Colon (tissue), 2 donors: ENCODE results near the gene CST6.
A peak's percentile ranks its signal among the peaks of the same experiment; 100 is the strongest.
"Not testable (repeated sequence)": the region's sequence is repeated elsewhere in the genome, so short reads cannot be mapped to it uniquely, and the experiment has no call there.

Experiments used
- FAIRE-seq: peaks from 2 replicates; lab custom pipeline; 2012; peaks lifted over from hg19 to GRCh38; lab: Jason Lieb, UNC
- donor health status: control.
- donor health status: control.

CST6 gene

DNA sequence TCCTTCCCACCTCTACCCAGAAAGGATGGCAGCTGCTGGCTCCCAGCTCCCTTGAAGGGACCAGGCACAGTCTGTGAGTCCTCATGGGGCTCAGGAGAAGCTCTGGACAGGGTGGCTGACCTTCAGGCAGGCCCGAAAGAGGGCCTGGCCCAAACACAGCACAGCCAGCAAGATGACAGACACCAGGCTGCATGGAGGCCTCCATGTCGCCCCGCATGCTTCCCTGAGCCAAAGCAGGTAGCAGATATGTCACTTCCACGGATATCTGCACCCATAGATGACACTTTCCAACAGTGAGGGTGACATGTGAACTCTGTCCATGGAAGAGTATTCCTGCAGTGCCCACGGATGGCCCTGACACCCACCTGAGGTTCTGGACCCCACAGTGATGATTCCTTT lies 28.2 kb upstream of the CST6 start:
- no peak for FAIRE-seq

DNA sequence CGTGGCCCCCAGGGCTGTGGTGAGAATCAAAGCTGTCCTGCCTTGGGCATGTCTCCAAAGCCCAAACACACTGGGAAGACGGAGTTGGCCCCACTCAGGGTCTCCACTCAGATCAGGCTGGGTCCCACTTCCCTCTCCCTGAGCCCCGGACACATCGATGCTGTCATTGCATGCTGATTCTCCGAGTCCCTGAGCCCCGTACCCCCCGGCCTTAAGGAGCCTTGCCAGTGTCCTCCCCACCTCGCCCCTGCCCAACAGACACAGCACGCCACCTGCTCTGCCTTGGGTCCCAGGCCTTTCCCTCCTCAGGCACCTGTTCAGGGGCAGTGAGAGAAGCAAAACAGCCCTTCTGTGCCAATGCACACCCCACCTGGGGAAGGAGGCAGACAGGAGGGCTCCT lies 24.5 kb upstream of the CST6 start:
- no peak for FAIRE-seq

DNA sequence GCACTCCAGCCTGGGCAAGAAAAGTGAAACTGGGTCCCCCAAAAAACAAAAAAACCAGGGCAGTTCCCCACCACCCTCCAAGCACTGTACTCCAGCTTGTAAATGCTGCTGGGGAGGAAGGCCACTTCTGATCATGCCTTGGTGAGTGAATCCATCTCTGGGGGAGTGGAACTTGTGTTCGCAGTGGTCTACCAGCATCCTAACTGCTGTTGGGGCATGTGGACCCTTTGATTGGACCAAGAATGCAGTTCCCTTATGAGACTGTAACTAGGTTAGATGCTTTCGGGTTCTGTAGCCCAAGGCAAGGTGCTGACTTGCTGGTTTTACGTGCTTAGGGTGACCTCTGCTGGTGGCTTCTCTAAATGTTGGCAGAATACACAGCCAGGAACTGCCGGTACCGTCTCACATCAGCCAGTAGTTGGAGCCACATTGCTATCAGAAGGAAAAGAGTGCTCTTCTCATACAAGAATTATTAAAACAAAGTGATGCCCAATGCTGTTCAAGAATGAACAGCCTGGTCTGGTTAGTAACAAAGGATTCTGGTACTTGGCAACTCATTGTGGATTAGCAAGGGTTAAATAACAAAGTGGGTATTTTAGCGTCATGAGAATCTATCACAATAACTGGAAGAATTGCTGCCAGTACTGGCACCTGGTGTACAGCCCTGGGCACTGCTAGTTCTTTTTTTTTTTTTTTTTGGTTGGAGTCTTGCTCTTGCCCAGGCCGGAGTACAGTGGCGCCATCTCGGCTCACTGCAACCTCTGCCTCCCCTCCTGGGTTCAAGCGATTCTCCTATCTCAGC lies 22.8 kb upstream of the CST6 start:
- peak; percentile 83 for FAIRE-seq

DNA sequence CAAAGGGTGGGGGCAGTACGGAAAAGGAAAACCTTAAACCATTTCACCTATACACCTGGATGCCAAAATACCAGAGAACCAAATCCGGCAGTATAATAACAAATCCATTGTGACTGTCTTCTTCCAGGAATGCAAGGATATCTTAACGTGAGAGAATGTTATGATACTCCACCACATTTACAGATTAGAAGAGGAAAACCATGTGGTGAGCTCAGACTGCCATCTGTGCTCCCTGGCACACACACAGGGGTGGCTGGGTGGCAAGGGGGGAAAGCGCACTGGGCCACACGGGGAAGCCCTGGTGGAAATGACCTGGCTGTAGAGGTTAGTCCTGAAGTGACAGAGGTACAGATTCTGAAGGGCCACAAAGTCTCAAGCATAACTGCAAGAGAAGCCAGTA lies 19.8 kb upstream of the CST6 start:
- no peak for FAIRE-seq

DNA sequence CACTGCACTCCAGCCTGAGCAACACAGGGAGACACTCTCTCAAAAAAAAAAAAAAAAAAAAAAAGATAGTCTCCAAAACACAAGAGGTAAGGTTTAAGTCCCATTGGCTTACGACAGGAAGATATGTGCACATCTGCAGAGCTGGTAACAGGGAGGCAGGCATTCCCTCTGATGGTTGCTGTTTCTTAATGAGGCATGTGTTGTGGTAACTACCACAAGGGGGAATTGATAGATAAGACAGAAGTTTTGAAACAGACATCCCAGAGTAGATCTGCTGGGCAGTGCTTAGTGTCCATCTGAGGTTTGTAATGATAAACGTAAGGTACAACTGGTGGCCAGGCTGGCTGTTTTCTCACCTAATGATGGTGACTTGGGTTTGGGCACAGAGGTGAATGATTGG lies 14.5 kb upstream of the CST6 start:
- FAIRE-seq = no peak

DNA sequence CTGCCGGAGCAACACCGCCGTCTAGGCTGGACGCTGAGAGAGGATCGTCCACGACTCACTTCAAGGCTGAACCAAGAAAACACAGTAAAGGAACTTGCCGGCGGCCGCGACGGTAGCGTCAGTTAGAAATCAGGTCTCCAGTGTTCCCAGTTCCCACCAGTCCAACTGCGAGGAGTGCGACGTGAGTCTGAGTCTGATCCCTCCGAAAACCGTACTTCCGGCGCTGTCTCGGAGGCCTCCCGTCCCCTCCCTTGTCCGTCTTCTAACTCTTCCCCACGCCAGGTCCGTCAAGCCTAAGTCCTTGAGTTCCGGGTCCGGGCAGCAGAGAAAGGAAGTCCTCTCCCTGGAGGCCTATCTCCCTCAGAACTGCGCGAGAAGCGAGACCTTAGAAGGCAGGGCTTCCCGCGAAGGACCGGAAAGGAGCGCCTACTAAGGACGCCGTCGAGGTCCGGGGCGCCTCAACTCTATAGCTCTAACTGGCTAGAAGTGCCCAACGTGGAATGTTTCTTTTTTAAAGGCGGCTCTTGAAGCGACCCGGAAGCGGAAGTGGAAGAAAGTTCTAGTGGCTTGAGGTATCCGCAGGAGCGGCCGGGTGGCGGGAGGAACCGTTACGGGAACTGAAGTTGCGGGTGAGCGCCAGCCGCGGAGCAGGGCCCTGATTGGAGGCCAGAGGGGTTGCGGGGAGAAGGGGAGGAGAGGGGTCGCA lies 9.7 kb upstream of the CST6 start, which contains the start of the genes BANF1 and EIF1AD:
TSS of gene BANF1 (plus strand) at position 562 of the 706 bp plus-strand sequence. CDS start 748 bp downstream, outside the sequence.
TSS of gene EIF1AD (minus strand) at position 216 of the 706 bp plus-strand sequence. CDS start 1,768 bp downstream, outside the sequence.
- no peak for FAIRE-seq

DNA sequence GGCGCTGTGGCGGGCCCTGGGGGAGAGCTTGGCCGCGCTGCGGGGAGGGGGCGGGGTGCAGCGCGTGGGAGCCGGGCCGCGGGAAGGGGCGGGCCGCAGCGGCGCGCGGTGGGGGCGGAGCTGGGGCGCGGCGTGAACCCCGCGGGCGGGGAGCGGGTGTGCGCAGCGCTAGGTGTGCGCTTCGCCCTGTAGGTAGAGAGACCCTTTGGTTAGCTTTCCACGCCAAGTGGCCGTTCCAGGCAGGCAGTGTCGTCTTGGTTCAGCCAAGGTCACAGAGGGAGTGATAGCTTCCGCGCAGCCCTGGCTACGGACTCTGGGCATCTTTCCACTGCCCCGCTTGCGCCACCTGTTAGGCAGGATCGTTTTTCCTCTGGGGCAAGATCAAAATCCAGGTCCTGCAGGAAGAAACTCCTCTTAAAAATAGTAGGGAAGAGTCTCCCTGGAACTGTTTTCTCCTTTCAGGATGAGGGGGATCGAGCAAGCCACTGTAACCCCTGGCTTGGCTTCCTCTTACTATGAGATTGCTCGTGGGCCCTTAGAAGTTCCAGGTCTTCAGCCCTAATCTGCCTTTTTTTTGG lies 9.1 kb upstream of the CST6 start:
- FAIRE-seq = no peak

DNA sequence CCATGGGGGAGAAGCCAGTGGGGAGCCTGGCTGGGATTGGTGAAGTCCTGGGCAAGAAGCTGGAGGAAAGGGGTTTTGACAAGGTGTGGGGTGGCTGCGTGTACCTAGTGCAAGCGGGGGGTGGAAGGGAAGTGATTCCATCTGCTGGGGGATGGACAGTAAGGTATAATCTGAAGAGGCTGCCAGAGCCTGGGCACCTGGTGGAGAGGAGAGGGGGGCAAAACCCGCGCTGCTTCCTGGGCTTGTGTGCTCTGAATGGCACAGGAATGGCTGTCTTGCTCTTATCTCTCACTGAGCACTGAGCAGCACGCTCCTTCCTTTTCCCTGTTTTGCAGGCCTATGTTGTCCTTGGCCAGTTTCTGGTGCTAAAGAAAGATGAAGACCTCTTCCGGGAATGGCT lies 8.5 kb upstream of the CST6 start:
- FAIRE-seq = no peak

DNA sequence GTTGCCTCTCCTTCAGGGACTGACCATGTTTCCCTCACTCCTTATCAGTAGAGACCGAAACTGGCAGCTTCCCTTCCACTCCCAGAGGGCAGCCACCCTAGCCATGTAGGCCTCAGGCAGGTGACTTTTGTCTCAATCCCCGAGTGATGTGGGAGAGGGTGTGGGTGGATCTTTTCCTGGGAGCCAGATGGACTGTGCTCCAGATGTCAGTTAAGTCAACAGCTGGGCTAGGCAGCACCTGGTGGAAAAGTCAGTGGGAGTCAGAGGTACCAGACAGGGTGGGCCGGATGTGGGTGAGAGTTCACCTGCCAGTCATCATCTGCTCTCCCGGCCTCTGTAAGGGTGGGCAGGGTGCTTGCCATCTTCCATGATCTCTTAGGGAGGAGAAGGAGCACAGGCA lies 7.6 kb upstream of the CST6 start:
- no peak for FAIRE-seq

DNA sequence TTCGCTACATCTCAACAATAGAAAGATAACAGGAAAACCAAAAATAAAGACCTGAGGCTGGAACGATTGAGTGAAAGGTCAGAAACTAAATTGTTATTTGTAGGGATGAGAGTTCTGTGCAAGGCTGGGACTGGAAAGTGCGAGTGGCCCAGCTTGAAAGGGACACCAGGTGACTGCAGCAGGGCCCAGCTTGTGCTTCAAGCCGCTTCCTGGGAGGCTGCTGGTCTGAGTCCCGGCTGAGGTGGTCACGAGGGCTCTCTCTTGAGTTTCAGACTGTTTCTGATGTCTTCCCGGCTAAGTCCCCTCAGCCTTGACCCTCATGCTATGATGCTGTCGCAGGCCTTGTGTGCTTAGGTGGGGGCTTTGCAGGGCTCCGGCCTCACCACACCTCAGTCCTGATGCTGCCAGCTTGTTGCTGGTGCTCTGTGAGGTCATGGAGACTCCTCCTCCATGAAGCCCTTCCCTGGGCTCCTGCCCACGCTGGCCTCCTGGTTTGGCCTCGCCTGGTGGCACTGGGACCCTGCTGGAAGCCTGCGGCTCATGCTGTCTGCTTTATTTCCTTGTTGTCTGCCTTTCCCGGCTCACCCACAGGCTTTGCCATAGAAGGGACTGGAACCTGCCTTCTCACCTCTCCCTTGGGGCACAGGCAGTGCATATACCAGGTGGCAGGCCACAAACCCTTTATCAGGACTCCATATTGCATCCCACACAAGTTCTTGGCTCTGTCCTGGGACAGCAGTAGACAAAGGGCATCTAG lies 5.5 kb upstream of the CST6 start:
- no peak for FAIRE-seq

DNA sequence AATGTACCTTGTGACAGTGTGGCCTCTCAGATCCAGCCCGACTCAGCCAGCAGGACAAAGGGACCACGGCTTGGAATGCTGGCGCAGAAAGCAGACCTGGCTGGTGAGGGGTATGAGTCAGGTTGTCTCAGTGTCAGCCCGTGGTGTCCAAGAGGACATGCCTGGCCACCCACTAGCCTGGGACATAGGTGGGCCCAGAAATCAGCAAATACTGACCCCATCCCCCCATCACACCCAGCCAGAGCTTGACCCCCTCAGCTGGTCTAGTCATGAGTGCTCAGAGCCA lies 5.0 kb upstream of the CST6 start:
- no peak for FAIRE-seq

DNA sequence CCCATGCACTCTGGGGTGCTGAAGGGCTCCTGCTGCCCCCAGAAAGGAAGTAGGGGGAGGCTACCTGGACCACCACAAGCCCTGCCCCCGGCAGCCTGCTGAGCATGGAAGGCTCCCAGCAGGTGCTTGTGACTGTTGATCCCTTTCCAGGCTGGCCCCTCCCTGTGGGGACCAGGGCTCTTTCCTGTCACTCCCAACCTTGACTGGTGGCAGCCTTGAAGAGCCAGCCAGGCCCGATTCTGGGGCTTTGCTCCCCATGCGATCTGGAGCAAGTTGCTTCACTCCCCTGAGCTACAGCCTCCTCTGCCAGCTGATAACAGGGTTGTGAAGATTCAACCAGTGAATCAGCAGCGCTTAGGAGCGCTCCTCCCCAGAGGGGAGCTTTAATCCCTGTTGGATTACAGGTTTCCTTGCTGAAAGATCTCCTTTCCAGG lies 4.6 kb upstream of the CST6 start:
- no peak for FAIRE-seq

DNA sequence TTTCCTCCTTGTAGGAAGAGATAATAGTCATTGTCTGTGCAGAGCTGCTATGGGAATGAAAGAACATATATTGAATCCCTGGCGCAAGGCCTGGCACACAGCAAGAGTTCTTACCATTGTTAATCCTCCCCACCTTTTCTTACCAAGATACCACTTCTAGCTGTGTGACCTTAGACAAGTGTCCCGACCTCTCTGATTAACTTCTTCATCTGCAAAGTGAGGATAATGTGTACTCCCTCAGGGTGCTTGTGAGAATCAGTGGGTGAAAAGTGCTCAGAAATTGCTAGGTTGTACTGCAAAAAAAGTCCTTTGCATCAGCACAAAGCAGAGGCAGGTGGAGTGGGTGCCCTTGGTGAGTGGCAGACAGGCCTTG lies 3.7 kb upstream of the CST6 start:
- FAIRE-seq = no peak

DNA sequence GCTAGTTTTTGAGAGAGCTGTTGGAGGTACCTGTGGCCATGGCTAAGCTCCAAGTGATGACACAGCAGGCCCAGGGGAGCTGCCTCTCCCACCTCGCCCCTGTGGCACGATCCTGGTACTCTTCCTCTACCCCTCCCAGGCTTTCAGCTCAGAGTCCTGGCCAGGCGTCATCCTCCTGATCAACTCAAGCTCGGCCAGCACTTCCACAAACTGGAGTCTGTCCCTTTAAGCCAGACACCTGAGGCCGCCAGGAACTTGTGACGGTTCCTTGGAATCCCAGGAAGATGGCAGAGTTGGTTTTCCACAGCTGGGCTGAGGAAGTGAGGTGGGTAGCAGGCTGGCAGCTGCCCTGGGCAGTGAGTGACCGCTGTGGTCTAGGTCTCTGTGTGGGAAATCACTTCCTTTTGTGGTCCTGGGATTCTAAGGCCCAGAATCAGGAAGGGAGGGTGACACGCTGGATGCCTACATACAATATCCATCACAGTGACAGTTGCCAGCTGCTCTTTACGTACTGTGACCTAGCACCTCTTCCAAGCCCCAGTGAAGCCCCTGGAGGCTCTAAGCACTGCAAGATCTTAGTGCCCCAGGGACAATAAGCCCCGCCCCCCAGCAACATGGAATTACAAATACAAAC lies 3.2 kb upstream of the CST6 start:
- no peak for FAIRE-seq

DNA sequence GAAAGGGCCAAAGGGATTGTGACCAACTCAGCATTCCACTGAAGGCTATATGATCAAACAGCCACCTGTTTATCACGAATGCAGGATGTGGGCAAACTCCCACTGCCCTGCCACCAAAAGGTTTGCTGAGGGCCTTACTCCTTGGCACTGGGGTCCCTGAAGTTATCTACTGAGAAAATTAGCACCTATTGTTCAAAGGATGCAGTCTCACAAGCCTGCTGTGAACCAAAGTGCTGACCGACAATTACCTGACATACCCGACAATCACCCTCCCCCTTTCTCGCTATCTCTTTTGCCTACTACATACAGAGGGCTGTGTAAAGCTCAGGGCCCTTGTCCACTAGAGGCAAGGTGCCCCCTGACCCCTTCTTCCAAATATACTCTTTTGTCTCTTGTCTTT lies 1.8 kb upstream of the CST6 start:
- FAIRE-seq = not testable (repeated sequence)

DNA sequence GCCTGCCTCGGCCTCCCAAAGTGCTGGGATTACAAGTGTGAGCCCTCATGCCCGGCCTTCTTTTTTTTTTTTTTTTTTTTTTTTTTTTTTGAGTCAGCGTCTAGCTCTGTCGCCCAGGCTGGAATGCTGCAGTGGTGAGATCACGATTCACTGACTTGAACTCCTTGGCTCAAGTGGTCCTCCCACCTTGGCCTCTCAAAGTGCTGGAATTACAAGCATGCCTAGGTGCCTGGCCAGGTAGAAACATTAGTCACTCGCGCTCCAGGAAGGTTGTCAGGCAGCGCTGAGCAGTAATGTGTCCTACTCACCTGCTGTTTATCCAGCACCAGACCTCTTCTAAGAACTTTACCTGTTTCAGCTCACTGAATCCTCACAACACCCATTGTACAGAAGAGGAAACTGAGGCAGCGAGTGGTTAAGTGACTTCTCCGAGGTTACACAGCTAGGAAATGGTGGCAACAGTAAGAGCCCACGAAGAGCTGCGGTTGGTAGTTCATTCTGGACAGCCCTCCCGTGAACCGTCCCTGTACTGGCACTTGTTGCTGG lies 496 bp upstream of the CST6 start:
- no peak for FAIRE-seq

DNA sequence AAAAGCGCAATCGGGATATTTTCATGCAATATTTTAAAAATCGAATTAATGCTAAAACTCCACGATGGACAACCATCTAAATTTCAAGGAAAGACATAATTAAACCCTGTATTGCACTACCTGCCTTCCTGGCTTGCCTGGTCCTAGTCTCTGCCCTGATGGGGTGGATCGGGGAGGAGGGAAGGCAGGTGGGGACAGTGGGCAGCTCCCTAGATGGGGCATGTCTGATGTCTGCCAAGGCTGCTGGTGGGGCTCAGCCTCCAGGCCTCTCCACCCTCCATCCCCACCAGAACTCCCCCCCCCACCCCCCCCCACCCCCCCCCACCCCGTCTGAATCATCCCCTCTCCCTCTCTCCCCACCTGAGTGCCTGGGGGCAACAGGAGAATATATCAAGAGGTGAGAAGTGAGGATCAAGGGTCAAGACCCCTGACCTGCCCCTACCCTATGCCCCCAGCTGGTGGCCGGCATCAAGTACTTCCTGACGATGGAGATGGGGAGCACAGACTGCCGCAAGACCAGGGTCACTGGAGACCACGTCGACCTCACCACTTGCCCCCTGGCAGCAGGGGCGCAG lies 650 bp downstream of the CST6 start:
- no peak for FAIRE-seq

DNA sequence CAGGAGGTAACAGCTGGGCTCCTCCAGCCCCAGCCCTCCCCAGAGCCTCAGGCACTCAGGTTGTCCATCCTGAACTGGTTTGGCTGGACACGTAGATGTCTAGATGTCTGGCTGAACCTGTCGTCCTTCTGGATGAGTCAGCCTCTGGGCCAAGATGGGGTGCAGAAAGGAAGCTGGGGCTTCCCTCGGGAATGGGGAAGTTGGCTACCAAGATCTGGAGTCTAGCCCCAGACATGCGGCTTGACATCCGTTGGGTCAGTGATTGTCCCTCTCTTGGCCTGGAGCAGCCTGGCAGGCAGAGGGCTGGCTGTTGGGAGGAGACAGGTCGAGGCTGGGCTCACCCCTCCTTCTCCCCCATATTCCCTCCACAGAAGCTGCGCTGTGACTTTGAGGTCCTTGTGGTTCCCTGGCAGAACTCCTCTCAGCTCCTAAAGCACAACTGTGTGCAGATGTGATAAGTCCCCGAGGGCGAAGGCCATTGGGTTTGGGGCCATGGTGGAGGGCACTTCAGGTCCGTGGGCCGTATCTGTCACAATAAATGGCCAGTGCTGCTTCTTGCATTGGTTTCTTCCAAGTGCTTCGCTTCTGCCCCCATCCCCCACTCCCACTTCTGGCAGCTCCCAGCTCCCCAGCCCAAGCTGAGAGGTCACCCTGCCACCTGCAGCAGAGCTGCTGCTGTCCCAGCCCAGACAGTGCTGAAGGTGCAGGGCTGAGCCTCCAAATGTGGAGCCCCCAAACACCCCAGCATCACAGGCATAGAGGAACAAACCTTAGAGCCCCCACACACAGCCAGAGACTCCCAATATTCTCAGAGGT lies 1.3 kb downstream of the CST6 start:
- FAIRE-seq = no peak

DNA sequence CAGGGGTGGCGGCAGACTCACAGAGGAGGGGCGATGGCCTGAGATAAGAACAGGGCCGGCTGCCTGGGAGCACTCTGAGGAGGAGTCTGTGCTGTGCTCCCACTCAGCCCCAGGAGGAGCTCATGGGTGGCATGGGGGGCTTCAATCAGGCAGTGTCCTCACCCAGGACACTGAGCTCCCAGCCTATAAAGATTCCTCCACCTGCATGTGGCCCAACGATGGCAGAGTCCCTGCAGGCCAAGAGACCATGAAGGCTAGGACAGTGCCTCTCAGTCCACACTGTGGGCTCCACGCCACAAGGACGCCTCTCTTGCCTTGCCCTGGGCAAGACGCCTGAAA lies 1.9 kb downstream of the CST6 start:
- FAIRE-seq = no peak

DNA sequence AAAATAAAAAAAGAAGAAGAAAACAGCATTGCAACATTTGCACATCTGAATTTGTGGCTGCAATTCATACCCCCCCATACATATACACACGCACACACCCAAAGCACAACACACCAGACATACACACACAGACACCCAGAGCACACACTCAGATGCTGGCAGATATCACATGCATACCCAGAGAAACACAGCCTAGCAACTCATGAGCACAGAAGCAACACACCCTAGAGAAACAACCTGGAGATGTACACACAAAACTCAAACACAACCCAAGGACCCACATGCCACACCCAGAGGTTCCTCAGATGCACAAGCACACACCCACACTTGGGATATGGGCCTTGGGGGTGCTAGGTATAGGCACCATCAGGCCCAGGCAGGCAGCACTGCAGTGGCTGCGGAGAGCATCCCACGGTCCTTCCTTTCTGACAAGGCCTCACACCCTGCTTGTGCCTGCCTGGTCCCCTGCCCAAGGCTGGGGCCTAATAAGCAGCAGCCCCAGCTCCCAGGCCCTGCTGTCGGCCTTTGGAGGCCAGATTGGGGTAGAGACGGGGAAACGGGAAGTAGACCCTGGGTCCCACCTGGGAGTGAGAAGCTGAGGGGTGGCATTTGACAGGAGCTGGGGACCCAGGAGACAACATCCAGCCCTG lies 3.1 kb downstream of the CST6 start:
- no peak for FAIRE-seq
